Activated CD4-positive, alpha-beta T cell treated with anti-CD3 and anti-CD28 coated beads, Interleukin-2, amount 50 U/mL, for 48 hours (primary cell): ENCODE results near the gene CD80.

Source experiments
- DNase-seq, 2 experiments: peaks; one replicate each; pipeline ENCODE4 v3.0.0-alpha.2; 2020

Gene CD80

DNA sequence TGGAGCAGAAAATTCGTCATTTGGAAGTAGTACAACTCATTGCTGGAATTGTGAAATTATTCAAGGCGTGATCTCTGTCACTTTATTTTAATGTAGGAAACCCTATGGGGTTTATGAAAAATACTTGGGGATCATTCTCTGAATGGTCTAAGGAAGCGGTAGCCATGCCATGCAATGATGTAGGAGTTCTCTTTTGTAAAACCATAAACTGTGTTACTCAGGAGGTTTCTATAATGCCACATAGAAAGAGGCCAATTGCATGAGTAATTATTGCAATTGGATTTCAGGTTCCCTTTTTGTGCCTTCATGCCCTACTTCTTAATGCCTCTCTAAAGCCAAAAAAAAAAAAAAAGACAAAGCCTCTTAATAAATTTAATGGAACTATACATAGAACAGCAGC lies 66.6 kb downstream of the CD80 start:
- DNase-seq = no peak

DNA sequence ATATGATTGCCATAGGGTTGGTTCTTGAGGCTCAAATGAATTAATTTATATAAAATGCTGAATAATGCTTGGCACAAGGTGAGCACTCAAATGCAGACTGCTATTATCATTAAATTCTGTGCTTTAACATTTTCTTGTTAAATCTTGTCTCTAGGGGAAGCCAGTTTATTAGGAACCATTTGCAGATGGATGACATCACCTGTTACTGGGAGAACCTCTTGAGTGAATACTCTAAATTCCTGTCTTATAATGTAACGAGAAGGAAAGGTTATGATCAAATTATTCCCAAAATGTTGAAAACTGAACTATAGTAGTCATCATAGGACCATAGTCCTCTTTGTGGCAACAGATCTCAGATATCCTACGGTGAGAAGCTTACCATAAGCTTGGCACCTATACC lies 67.3 kb downstream of the CD80 start:
- no peak for DNase-seq

DNA sequence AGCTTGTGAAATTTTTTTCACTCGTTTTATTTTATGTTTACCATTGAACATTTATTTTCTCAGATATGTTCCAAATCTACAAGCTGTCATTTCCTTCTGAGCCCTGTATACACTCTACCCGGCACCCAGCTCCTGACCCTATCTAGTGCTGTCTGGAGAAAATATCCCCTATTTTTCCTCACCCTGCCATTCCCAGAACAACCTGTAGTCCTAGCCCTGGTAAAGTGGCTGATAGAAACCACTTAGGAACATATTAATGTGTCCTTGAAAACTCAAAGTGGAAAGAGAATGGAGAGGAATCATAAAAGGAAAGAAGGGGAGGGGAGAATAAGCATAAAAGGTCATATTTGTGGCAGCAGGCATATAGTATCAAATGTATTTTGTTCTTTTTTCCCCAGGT lies 69.3 kb downstream of the CD80 start:
- no peak for DNase-seq

DNA sequence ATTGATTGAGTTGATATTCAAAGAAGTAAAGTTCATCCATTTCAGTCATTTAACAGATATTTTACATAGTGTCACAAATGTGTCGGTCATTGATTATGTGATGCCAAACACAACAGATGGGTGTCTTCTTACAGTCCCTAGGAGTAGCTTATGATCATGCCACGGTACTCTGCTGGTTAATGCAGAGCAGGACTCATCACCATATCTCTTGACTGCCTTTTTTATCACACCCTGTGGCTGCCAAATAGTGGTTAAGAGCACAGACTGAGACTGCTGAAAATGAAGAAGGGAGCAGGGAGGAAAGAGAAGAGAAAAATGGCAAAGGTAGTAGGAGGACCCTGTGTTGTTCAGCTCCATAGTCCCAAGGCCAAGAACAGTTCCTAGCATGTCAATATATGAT lies 73.9 kb downstream of the CD80 start:
- no peak for DNase-seq

DNA sequence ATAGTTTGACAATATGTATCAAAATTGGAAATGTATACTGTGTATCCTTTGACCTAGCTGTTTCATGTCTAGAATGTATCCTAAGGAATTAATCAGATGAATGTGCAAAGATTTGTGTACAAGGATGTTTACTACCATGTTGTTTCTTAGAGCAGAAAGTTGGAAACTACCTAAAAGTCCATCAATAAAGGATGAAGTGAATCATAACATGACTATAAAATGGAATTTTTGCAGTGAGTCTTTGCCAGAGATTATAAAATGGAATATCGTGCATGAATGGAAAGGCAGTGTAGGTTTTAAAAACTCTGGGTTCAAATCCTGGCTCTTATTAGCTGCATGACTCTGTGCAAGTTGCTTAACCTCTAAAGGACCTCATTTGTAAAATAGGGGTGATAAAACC lies 76.3 kb downstream of the CD80 start:
- DNase-seq = no peak

DNA sequence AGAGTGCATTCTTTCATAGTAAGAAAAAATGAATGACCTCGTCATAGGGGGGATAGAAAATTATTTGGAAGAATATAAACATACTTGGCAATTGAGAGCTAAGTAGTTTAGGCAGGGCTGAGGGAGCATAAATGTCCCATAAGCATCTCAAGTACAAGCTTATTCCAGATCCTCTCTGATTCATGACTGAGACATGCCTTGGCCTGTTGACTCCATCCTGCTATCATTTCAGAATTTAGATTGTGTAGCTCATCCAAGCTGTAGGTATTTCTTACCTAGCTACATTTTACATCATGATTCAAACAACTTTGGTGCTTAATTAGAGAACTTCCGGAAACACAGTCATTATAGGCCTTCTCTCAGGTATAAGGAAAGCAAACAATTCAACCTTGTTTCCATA lies 78.3 kb downstream of the CD80 start:
- no peak for DNase-seq
